ENCODE data around the gene AUTS2. TPM values are rescaled to one million over a fixed set of nuclear protein-coding genes. Genes with fewer than 3 reads are reported as not detected.

The AUTS2 gene
- polyA plus RNA-seq, 3 donors, result 0.08 to 0.35 TPM; not detected in 1

- Histone ChIP-seq H3K27ac (ENCODE audit: low read depth in 1 of 2, low read length in 2 of 2) (no peak overlapping the region), H3K9ac (ENCODE audit: insufficient read depth, low read length, poor library complexity, severe bottlenecking) (no peak overlapping the region), H3K4me3 (replicated peaks in 1 of 3; ENCODE audit: low read depth in 2 of 3, low read length in 3 of 3) (no peak overlapping the region), H3K4me2 (replicated peaks; ENCODE audit: extremely low read depth, low read length, poor library complexity, severe bottlenecking) (no peak overlapping the region), H3K79me2 (ENCODE audit: insufficient read depth, low read length) (no peaks in the 10 kb centered on the region), H3K4me1 (ENCODE audit: control insufficient read depth in 1 of 2, insufficient read depth in 2 of 2, low read length in 2 of 2) (no peaks in the 10 kb centered on the region), H2AFZ (ENCODE audit: insufficient read depth, low read depth, low read length, poor library complexity, severe bottlenecking) (no peak overlapping the region), H3K36me3 (replicated peaks in 1 of 2; ENCODE audit: control insufficient read depth in 1 of 2, insufficient read depth in 2 of 2, low read length in 2 of 2) (no peaks in the 10 kb centered on the region), H3K27me3 (ENCODE audit: control insufficient read depth in 2 of 2, insufficient read depth in 2 of 2, low read length in 2 of 2) (no peaks in the 10 kb centered on the region), H3K9me3 (replicated peaks in 1 of 2; ENCODE audit: control insufficient read depth in 1 of 2, insufficient read depth in 1 of 2, low read length in 2 of 2) (peaks cover 0 to 3% of the 10 kb centered on the region in 2 donors), H4K20me1 (ENCODE audit: insufficient read depth, low read length) (no peaks in the 10 kb centered on the region)
- H3K27me3 Mint-ChIP-seq (ENCODE audit: low read depth in 3 of 3), result no peaks in the 10 kb centered on the region
- intact Hi-C loops (cut with micrococcal nuclease), result no loop called here
- no peak for DNase-seq
- TF ChIP-seq CTCF (IDR thresholded peaks at IDR 0.05), result no peak
- H3K27ac Mint-ChIP-seq, result no peak overlapping the region
- H3K9me3 Mint-ChIP-seq, result peaks cover 0 to 4% (median 1%) of the 10 kb centered on the region in 7 donors
- no peaks in the 10 kb centered on the region for H3K4me1 Mint-ChIP-seq
- H3K36me3 Mint-ChIP-seq, result no peaks in the 10 kb centered on the region
- WGBS (ENCODE audit: insufficient coverage), result no CpG with 5 or more reads among the region's 2 CpGs
- no peak overlapping the region for H3K4me3 Mint-ChIP-seq
These were observed 191.3 kb downstream of the AUTS2 start for GRCh38 chr7:69789563-69789962.

- H3K36me3 Mint-ChIP-seq, result no peaks in the 10 kb centered on the region
- Histone ChIP-seq H3K9me3 (replicated peaks in 1 of 2; ENCODE audit: control insufficient read depth in 1 of 2, insufficient read depth in 1 of 2, low read length in 2 of 2) (no peaks in the 10 kb centered on the region), H4K20me1 (ENCODE audit: insufficient read depth, low read length) (no peaks in the 10 kb centered on the region), H3K27ac (ENCODE audit: low read depth in 1 of 2, low read length in 2 of 2) (no peak overlapping the region), H3K9ac (ENCODE audit: insufficient read depth, low read length, poor library complexity, severe bottlenecking) (no peak overlapping the region), H3K4me1 (ENCODE audit: control insufficient read depth in 1 of 2, insufficient read depth in 2 of 2, low read length in 2 of 2) (no peaks in the 10 kb centered on the region), H3K4me3 (replicated peaks in 1 of 3; ENCODE audit: low read depth in 2 of 3, low read length in 3 of 3) (no peak overlapping the region), H3K27me3 (ENCODE audit: control insufficient read depth in 2 of 2, insufficient read depth in 2 of 2, low read length in 2 of 2) (no peaks in the 10 kb centered on the region), H3K4me2 (replicated peaks; ENCODE audit: extremely low read depth, low read length, poor library complexity, severe bottlenecking) (no peak overlapping the region), H3K36me3 (replicated peaks in 1 of 2; ENCODE audit: control insufficient read depth in 1 of 2, insufficient read depth in 2 of 2, low read length in 2 of 2) (no peaks in the 10 kb centered on the region), H3K79me2 (ENCODE audit: insufficient read depth, low read length) (no peaks in the 10 kb centered on the region), H2AFZ (ENCODE audit: insufficient read depth, low read depth, low read length, poor library complexity, severe bottlenecking) (no peak overlapping the region)
- no peaks in the 10 kb centered on the region for H3K4me1 Mint-ChIP-seq
- H3K9me3 Mint-ChIP-seq, result peaks cover 0 to 1% (median 0%) of the 10 kb centered on the region in 7 donors
- H3K27me3 Mint-ChIP-seq (ENCODE audit: low read depth in 3 of 3), result no peaks in the 10 kb centered on the region
- no peak for TF ChIP-seq CTCF (IDR thresholded peaks at IDR 0.05)
- no peak overlapping the region for H3K4me3 Mint-ChIP-seq
- 87% methylated on average over 5 of the region's 7 CpGs for WGBS (ENCODE audit: insufficient coverage)
- intact Hi-C loops (cut with micrococcal nuclease), result no loop called here
- no peak for DNase-seq
- H3K27ac Mint-ChIP-seq, result no peak overlapping the region
These were observed 192.9 kb downstream of the AUTS2 start for GRCh38 chr7:69790977-69791724.

Measured in CD14-positive monocyte (primary cell).